ENCODE results near the gene FRRS1.
A peak's percentile ranks its signal among the peaks of the same experiment; 100 is the strongest.

Gene FRRS1

DNA sequence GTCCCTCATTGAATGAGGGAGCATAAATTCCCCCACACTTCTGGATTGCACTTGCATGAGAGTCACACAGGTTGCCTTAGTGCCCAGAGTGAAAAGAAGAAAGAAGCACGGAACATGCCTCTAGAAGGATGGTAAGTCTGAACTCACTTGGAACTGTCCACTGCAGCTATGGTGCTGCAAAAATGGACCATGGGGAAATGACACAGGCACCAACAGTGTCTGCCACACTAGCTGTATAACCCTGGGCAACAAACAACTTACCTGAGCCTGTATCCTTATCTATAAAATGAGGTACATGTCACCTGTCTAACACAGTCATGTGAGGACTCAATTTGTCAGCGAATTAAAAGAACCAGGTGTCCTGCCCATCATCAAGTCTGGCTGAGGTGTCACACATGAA, 69.8 kb downstream of the FRRS1 start:
- in situ Hi-C loops (cut with MboI; ENCODE audit: low sequenced_read_pairs, unreplicated experiment), result loop anchor here (25.0 kb wide), 1 partner anchor 509 kb away; no protein-coding TSS in a partner anchor
- TF ChIP-seq, protein P1, sequence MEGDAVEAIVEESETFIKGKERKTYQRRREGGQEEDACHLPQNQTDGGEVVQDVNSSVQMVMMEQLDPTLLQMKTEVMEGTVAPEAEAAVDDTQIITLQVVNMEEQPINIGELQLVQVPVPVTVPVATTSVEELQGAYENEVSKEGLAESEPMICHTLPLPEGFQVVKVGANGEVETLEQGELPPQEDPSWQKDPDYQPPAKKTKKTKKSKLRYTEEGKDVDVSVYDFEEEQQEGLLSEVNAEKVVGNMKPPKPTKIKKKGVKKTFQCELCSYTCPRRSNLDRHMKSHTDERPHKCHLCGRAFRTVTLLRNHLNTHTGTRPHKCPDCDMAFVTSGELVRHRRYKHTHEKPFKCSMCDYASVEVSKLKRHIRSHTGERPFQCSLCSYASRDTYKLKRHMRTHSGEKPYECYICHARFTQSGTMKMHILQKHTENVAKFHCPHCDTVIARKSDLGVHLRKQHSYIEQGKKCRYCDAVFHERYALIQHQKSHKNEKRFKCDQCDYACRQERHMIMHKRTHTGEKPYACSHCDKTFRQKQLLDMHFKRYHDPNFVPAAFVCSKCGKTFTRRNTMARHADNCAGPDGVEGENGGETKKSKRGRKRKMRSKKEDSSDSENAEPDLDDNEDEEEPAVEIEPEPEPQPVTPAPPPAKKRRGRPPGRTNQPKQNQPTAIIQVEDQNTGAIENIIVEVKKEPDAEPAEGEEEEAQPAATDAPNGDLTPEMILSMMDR (IDR thresholded peaks at IDR 0.05; ENCODE audit: borderline replicate concordance, control extremely low read depth, extremely low read depth, insufficient read depth, missing control alignments), result no peak
- no peak for DNase-seq (ENCODE audit: low spot score)

DNA sequence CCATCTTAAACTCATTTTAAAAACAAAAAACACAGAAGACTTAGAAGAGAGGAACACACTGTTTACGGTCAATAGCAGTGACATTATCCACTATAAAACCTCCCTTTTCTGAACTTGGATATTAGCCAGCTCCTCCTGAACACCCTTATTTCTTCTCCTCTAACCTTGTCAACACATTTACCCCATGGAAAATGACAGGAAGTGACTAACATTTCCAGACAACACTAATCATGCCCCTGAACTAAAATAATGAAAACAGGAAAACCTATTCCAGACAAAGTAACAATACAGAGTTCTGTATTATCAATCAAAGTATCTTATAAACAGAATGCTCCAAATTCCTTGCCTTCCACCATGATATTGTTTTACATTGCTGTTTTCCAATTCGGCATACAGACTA, 75.3 kb downstream of the FRRS1 start:
- no peak for DNase-seq (ENCODE audit: low spot score)
- in situ Hi-C loops (cut with MboI; ENCODE audit: low sequenced_read_pairs, unreplicated experiment), result loop anchor here (25.0 kb wide), 1 partner anchor 504 kb away; no protein-coding TSS in a partner anchor
- TF ChIP-seq, protein P1 (IDR thresholded peaks at IDR 0.05; ENCODE audit: borderline replicate concordance, control extremely low read depth, extremely low read depth, insufficient read depth, missing control alignments), result no peak

DNA sequence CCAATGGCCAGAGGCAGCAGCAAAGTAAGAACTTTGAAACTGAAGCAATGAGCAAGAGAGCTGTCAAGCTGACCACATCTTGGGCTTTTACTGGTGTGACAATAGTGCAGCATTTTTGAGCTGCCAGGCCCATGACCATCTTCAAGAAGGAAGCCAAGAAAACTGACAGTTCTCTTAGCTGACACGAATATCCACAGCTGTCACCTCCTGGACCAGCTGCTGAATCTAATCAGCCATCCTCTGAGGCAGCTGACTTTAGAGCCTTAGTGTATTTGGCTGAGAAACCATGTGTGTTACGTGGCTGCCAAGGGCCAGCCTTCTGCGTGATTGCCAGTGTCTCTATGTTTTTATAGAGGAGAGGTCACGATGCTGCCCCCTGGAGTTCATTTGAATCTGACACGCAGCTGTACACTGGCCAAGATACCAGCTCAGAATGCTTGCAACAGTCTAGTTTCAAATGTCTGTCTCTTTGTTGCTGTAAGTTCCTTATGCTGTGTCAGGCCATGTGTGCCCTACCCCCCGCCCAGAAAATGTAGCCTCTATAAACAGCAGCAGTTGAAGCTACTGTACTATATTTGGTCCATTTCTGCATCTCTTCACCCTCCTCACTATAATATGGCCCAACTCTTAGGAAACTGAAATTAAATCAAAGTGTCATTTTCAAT, 80.8 kb downstream of the FRRS1 start:
- TF ChIP-seq, protein P1 (IDR thresholded peaks at IDR 0.05; ENCODE audit: borderline replicate concordance, control extremely low read depth, extremely low read depth, insufficient read depth, missing control alignments), result peak; percentile 35
- in situ Hi-C loops (cut with MboI; ENCODE audit: low sequenced_read_pairs, unreplicated experiment), result loop anchor here (25.0 kb wide), 1 partner anchor 498 kb away; no protein-coding TSS in a partner anchor

DNA sequence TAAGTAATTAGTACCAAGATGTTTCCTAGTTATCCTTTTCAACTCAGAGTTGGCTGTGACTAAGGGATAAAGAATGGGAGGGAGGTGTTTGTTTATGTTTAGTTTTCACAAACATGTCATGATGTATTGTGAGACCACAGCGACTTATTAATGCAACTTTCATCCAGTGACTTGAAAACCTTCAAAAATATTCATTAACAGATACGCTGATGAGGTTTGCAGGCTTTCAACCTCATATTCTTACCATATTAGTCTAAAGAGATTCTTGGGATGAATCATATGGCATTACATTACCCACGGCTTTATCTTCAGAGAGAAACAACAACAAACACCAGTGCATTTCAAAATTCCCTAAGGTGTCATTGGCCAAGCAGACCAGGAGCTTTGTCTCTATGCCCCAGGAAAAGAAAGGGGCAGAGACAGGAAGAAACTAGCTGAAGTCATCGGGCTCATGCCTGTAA, 84.1 kb downstream of the FRRS1 start:
- TF ChIP-seq, protein P1 (IDR thresholded peaks at IDR 0.05; ENCODE audit: borderline replicate concordance, control extremely low read depth, extremely low read depth, insufficient read depth, missing control alignments), result no peak
- in situ Hi-C loops (cut with MboI; ENCODE audit: low sequenced_read_pairs, unreplicated experiment), result loop anchor here (25.0 kb wide), 1 partner anchor 495 kb away; no protein-coding TSS in a partner anchor
- no peak for DNase-seq (ENCODE audit: low spot score)

More for the DNA sequence above, 80.8 kb downstream of the FRRS1 start:
- peak; percentile 21 for DNase-seq (ENCODE audit: low spot score)

DNA sequence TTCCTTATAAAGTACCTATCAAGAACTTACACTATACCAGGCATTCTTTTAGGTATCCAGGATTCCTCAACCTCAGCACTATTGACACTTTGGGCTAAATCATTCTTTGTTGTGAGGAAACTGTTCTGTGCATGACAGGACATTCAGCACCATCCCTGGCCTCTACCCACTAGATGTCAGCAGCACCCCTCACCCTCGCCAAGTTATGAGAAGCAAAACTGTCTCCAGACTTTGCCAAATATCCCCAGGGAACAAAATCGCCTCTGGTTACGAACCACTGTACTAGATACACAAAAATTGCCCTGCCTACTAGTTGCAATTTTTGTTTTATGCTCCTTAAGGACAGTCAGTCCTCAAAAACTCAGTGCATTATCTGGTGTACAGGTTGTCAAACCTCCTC, 84.9 kb downstream of the FRRS1 start:
- in situ Hi-C loops (cut with MboI; ENCODE audit: low sequenced_read_pairs, unreplicated experiment), result loop anchor here (25.0 kb wide), 1 partner anchor 494 kb away; no protein-coding TSS in a partner anchor
- TF ChIP-seq, protein P1 (IDR thresholded peaks at IDR 0.05; ENCODE audit: borderline replicate concordance, control extremely low read depth, extremely low read depth, insufficient read depth, missing control alignments), result no peak
- no peak for DNase-seq (ENCODE audit: low spot score)

DNA sequence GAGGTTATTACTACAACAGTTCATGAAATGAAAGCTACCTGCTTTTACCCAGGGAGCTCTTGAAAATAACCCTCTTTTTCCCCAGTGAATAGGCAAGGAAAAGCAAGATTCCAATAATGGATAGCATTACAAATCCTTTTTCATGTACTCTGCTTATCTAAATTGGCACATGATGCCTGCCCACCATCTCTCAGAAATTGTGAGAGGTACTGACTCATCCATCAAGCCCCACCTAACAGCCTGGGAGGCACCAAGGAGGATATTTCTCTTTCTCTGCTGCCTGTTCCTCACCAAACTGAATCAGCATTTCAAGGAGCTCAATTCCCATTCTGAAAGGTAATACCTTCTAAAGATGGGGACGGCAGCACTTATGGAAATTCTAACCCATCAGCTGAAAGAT, 86.2 kb downstream of the FRRS1 start:
- TF ChIP-seq, protein P1 (IDR thresholded peaks at IDR 0.05; ENCODE audit: borderline replicate concordance, control extremely low read depth, extremely low read depth, insufficient read depth, missing control alignments), result no peak
- DNase-seq (ENCODE audit: low spot score), result no peak
- in situ Hi-C loops (cut with MboI; ENCODE audit: low sequenced_read_pairs, unreplicated experiment), result loop anchor here (25.0 kb wide), 1 partner anchor 493 kb away; no protein-coding TSS in a partner anchor
